NCI-H1694 treated with DMSO at 0.1 percent for 48 hours (cell line): ENCODE measurements around the gene ADGRL3.
"Not testable (repeated sequence)": the region's sequence is repeated elsewhere in the genome, so short reads cannot be mapped to it uniquely, and the experiment has no call there.

Source experiments
- DNase-seq: peaks from one replicate; lab custom pipeline; 2025; lab: John Stamatoyannopoulos, UW

The ADGRL3 gene

GRCh38 chr4:61756937-61757336 lies 556.8 kb downstream of the ADGRL3 start:
- not testable (repeated sequence) for DNase-seq

GRCh38 chr4:61757983-61758382 lies 557.9 kb downstream of the ADGRL3 start:
- not testable (repeated sequence) for DNase-seq

GRCh38 chr4:61758596-61758995 lies 558.5 kb downstream of the ADGRL3 start:
- DNase-seq, result not testable (repeated sequence)

GRCh38 chr4:61759245-61759644 lies 559.1 kb downstream of the ADGRL3 start:
- DNase-seq, result not testable (repeated sequence)

GRCh38 chr4:61759885-61760284 lies 559.8 kb downstream of the ADGRL3 start:
- DNase-seq, result not testable (repeated sequence)

GRCh38 chr4:61760820-61761219 lies 560.7 kb downstream of the ADGRL3 start:
- no peak for DNase-seq

GRCh38 chr4:61762722-61763627 lies 562.8 kb downstream of the ADGRL3 start:
- DNase-seq, result no peak

- no peak for DNase-seq
Observed at GRCh38 chr4:61763682-61764081, 563.6 kb downstream of the ADGRL3 start.

- not testable (repeated sequence) for DNase-seq
Observed at GRCh38 chr4:61764090-61764489, 564.0 kb downstream of the ADGRL3 start.

GRCh38 chr4:61769444-61770167 lies 569.5 kb downstream of the ADGRL3 start:
- DNase-seq, result not testable (repeated sequence)

- DNase-seq, result no peak
Observed at GRCh38 chr4:61770456-61770855, 570.3 kb downstream of the ADGRL3 start.

- DNase-seq, result no peak
Observed at GRCh38 chr4:61771056-61771455, 570.9 kb downstream of the ADGRL3 start.

- DNase-seq, result no peak
Observed at GRCh38 chr4:61772126-61772525, 572.0 kb downstream of the ADGRL3 start.

- DNase-seq, result no peak
Observed at GRCh38 chr4:61773655-61774245, 573.6 kb downstream of the ADGRL3 start.

- DNase-seq, result no peak
Observed at GRCh38 chr4:61782133-61782532, 582.0 kb downstream of the ADGRL3 start.

GRCh38 chr4:61783050-61783449 lies 582.9 kb downstream of the ADGRL3 start:
- DNase-seq, result no peak

- no peak for DNase-seq
Observed at GRCh38 chr4:61785761-61786160, 585.6 kb downstream of the ADGRL3 start.

GRCh38 chr4:61786211-61786610 lies 586.1 kb downstream of the ADGRL3 start:
- no peak for DNase-seq

GRCh38 chr4:61795998-61796397 lies 595.9 kb downstream of the ADGRL3 start:
- no peak for DNase-seq

- DNase-seq, result no peak
Observed at GRCh38 chr4:61799794-61800193, 599.7 kb downstream of the ADGRL3 start.

GRCh38 chr4:61805227-61805626 lies 605.1 kb downstream of the ADGRL3 start:
- DNase-seq, result no peak

- DNase-seq, result no peak
Observed at GRCh38 chr4:61805979-61806378, 605.9 kb downstream of the ADGRL3 start.

GRCh38 chr4:61812171-61812570 lies 612.0 kb downstream of the ADGRL3 start:
- DNase-seq, result no peak
